GM12865 (cell line): ENCODE data around the gene DAPK2.

ENCODE experiments used
- DNase-seq: peaks from one replicate; pipeline ENCODE4 v3.0.0; 2010; ENCODE audit warnings: low read depth
- H3K4me3 ChIP-seq: 2 replicates; pipeline ENCODE4 v1.5.1; 2011; ENCODE audit warnings: mild to moderate bottlenecking, low read depth, low read length, control low read depth
- CTCF ChIP-seq: IDR thresholded peaks from 2 replicates; pipeline ENCODE4 v1.5.1; 2011; ENCODE audit warnings: low read length, control low read depth, low read depth, inconsistent platforms; ENCODE audit not compliant: insufficient read depth; ENCODE audit errors: missing control alignments

The DAPK2 gene

GRCh38 chr15:63915873-63916771, 130.2 kb downstream of the DAPK2 start:
- peak; percentile 14 for TF ChIP-seq CTCF
- no peak overlapping the region for H3K4me3 ChIP-seq
- DNase-seq: no peak

- no peak overlapping the region for H3K4me3 ChIP-seq
- no peak for TF ChIP-seq CTCF
- no peak for DNase-seq
Measured at GRCh38 chr15:63915209-63915872, 130.9 kb downstream of the DAPK2 start.

GRCh38 chr15:63913786-63914315, 132.4 kb downstream of the DAPK2 start:
- TF ChIP-seq CTCF: no peak
- DNase-seq: no peak
- no peak overlapping the region for H3K4me3 ChIP-seq

DNA sequence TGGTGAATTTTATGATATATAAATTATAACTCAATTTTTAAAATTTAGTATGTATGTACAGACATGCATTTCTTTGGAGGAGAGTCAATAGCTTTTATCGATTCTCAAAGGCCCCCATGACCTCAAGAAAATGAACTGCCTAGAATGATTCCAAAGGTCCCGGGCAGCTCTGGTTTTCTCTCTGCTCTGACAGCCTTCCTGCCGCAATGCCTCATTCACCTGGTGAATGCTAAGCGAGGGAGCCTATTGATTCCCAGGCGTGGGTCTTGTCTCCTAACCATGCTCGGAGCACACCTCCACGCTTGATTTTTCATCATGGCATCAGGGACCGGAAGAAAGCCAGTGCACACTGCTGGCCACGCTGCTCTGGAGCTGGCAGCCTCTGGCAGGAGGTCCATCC, 132.9 kb downstream of the DAPK2 start:
- TF ChIP-seq CTCF: no peak

DNA sequence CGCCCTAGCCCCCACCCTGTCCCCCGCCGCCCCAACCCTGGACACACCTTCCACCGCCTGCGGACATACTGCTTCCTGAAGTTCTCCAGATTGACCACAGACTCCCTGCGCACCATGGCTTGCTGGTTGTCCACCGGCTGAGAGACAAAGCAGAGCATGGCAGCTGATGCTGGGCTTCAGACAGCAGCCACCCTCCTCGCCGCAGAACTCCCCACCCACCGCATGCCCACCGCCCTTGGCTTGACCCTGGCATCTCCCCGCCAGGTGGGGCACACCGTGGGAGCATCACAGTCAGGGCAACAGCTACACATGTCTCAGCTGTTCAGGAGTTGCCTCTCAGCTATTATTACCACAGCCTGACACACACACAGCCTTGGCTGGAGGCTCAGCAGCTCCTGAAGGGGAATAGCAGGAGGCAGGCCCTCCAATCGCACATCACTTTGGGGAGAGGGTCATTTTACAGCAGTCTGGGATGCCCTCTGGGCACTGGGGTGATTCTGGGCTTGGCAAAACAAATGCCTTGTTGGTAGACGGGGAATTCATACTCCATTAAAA, 134.1 kb downstream of the DAPK2 start:
- DNase-seq: no peak

More for the DNA sequence above, 132.9 kb downstream of the DAPK2 start:
- no peak for DNase-seq
- H3K4me3 ChIP-seq: no peak overlapping the region

DNA sequence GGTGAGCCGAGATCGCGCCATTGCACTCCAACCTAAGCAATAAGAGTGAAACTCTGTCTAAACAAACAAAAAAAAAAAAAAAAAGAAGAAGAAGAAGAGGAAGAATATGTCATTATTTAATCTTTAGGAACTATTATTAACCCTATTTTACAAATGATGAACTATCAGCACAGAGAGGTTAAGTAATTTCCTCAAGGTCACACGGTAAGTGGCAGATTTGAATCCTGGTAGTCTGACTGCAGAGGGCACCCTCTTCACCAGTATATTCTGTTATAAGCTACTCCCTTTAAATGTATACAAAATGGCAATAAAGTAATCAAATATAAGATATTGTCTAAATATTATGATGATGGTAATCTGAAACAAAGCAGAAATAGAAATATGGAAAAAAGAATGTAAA, 135.1 kb downstream of the DAPK2 start:
- no peak for TF ChIP-seq CTCF
- no peak for DNase-seq
- no peak overlapping the region for H3K4me3 ChIP-seq

More for the DNA sequence above, 134.1 kb downstream of the DAPK2 start:
- no peak overlapping the region for H3K4me3 ChIP-seq
- TF ChIP-seq CTCF: no peak
